ENCODE results near the gene DCLK1. TPM values are rescaled to one million over a fixed set of nuclear protein-coding genes. Genes with fewer than 3 reads are reported as not detected.

DCLK1 gene
- total RNA-seq, 1 experiment from 2014 or later = 6.7 TPM

GRCh38 chr13:35724446-35724845 lies 406.7 kb downstream of the DCLK1 start:
- no peak for DNase-seq (ENCODE audit: extremely low read depth, low read depth)

- peak; percentile 21 for DNase-seq (ENCODE audit: extremely low read depth, low read depth)
Measured at GRCh38 chr13:35723821-35724220, 407.4 kb downstream of the DCLK1 start.

GRCh38 chr13:35723053-35723461 lies 408.1 kb downstream of the DCLK1 start:
- DNase-seq (ENCODE audit: extremely low read depth, low read depth) = no peak

- DNase-seq (ENCODE audit: extremely low read depth, low read depth) = no peak
Measured at GRCh38 chr13:35722458-35723052, 408.6 kb downstream of the DCLK1 start.

- peak; percentile 38 for DNase-seq (ENCODE audit: extremely low read depth, low read depth)
Measured at GRCh38 chr13:35720690-35721554, 410.3 kb downstream of the DCLK1 start.

GRCh38 chr13:35720290-35720689 lies 410.9 kb downstream of the DCLK1 start:
- no peak for DNase-seq (ENCODE audit: extremely low read depth, low read depth)

Other genes starting within 250 kb of the DCLK1 start
- 0.32 and 0.64 TPM in 2 replicates for gene SOHLH2, start 83.2 kb upstream of the DCLK1 start, total RNA-seq (2014; rRNA removed; shearing (Covaris generic))
- 8.0 and 12.2 TPM in 2 replicates for gene CCDC169, start 166.4 kb upstream of the DCLK1 start, total RNA-seq (2014; rRNA removed; shearing (Covaris generic))
- 63.6 and 78.5 TPM in 2 replicates for gene SPART, start 215.0 kb upstream of the DCLK1 start, total RNA-seq (2014; rRNA removed; shearing (Covaris generic))